Fibroblast of lung (primary cell): ENCODE results near the gene CEP43. TPM values are rescaled to one million over a fixed set of nuclear protein-coding genes. Genes with fewer than 3 reads are reported as not detected.

Experiments used
- DNase-seq, 2 donors: peaks; one replicate each; pipeline versions ENCODE4 v3.0.0 to v3.0.0-alpha.2; 2010; ENCODE audit warnings: low read depth in 2 of 2
- H2AFZ ChIP-seq: 2 replicates; pipeline ENCODE4 v1.5.1; 2012; ENCODE audit warnings: low read length, control low read depth, inconsistent platforms
- H3K27ac ChIP-seq: 2 replicates; pipeline ENCODE4 v1.5.1; 2011; ENCODE audit warnings: low read length, control low read depth; ENCODE audit not compliant: insufficient read depth
- H3K27me3 ChIP-seq: 2 replicates; pipeline ENCODE4 v1.5.1; 2011; ENCODE audit warnings: mild to moderate bottlenecking, low read length; ENCODE audit not compliant: control insufficient read depth, insufficient read depth
- H3K36me3 ChIP-seq: 2 replicates; pipeline ENCODE4 v1.5.1; 2011; ENCODE audit warnings: low read length; ENCODE audit not compliant: control insufficient read depth, insufficient read depth
- H3K4me1 ChIP-seq: 2 replicates; pipeline ENCODE4 v1.5.1; 2011; ENCODE audit warnings: low read length; ENCODE audit not compliant: control insufficient read depth, insufficient read depth; ENCODE audit errors: extremely low read depth
- H3K4me2 ChIP-seq: 2 replicates; pipeline ENCODE4 v1.5.1; 2011; ENCODE audit warnings: low read length, control low read depth; ENCODE audit not compliant: insufficient read depth; ENCODE audit errors: extremely low read depth
- H3K4me3 ChIP-seq, 4 experiments: fragments of 200-600 bp in 1 of 4; sonication (generic) in 1 of 4; replicated peaks in 1 of 4; 2 replicates each; pipeline ENCODE4 v1.5.1; 2011 to 2016; ENCODE audit warnings: low read length in 4 of 4, low read depth in 3 of 4, mild to moderate bottlenecking in 3 of 4, control low read depth in 2 of 4, inconsistent platforms in 1 of 4, mixed read lengths in 1 of 4; ENCODE audit not compliant: insufficient read depth in 1 of 4; ENCODE audit errors: control extremely low read depth in 1 of 4
- H3K79me2 ChIP-seq: 2 replicates; pipeline ENCODE4 v1.5.1; 2012; ENCODE audit warnings: mild to moderate bottlenecking, low read length, inconsistent platforms; ENCODE audit not compliant: control insufficient read depth, insufficient read depth
- H3K9ac ChIP-seq: 2 replicates; pipeline ENCODE4 v1.5.1; 2011; ENCODE audit warnings: mild to moderate bottlenecking, low read length, control low read depth; ENCODE audit not compliant: insufficient read depth
- H3K9me3 ChIP-seq: 2 replicates; pipeline ENCODE4 v1.5.1; 2012; ENCODE audit warnings: low read depth, low read length; ENCODE audit not compliant: control insufficient read depth, insufficient read depth
- H4K20me1 ChIP-seq: 2 replicates; pipeline ENCODE4 v1.5.1; 2011; ENCODE audit warnings: low read length; ENCODE audit not compliant: control insufficient read depth, insufficient read depth; ENCODE audit errors: extremely low read depth
- CTCF ChIP-seq, 2 donors: IDR thresholded peaks in 1 of 2; conservative IDR thresholded peaks in 1 of 2; 1 replicate in 1 of 2; 2 replicates in 1 of 2; pipeline ENCODE4 v1.5.1; 2011 to 2012; ENCODE audit warnings: low read length in 2 of 2, control low read depth in 1 of 2, inconsistent platforms in 1 of 2, low read depth in 1 of 2, mild to moderate bottlenecking in 1 of 2
- EZH2 ChIP-seq: IDR thresholded peaks from 2 replicates; pipeline ENCODE4 v1.5.1; 2012; ENCODE audit warnings: low read length, control low read depth, mild to moderate bottlenecking; ENCODE audit errors: missing control alignments
- polyA plus RNA-seq, 2 donors: library from polyadenylated mRNA; depleted of rRNA in 1 of 2; stranded (reverse) in 1 of 2; unstranded in 1 of 2; fragments of >200 nt; gene quantifications; 2 replicates each; pipeline ENCODE4 v1.2.1, GENCODE V29; 2011 to 2012; ENCODE audit warnings: missing spikeins in 1 of 2
- total RNA-seq: library from RNA; depleted of rRNA; stranded (reverse); fragments of >200 nt; gene quantifications from 2 replicates; pipeline ENCODE4 v1.2.1, GENCODE V29; 2014

The CEP43 gene
- total and polyA plus RNA-seq, 2 donors (not counting 1 experiment from before 2014, with no cell fraction given) = 11.2 to 18.0 TPM

GRCh38 chr6:167047554-167047953 is 48.4 kb downstream of the CEP43 start:
- no peaks in the 10 kb centered on the region for H3K79me2 ChIP-seq
- no peaks in the 10 kb centered on the region for H4K20me1 ChIP-seq
- H2AFZ ChIP-seq = no peak overlapping the region
- no peaks in the 10 kb centered on the region for H3K36me3 ChIP-seq
- no peak overlapping the region for H3K27ac ChIP-seq
- H3K4me1 ChIP-seq = no peaks in the 10 kb centered on the region
- no peaks in the 10 kb centered on the region for H3K27me3 ChIP-seq
- no peaks in the 10 kb centered on the region for H3K9me3 ChIP-seq
- H3K9ac ChIP-seq = no peak overlapping the region
- TF ChIP-seq EZH2 (no peak), CTCF (conservative IDR thresholded peaks at IDR 0.05 in 1 of 2, IDR thresholded peaks at IDR 0.05 in 1 of 2; ENCODE audit: low read depth in 1 of 2, low read length in 2 of 2) (no peak)
- no peak for DNase-seq
- H3K4me3 ChIP-seq = no peak overlapping the region
- H3K4me2 ChIP-seq = no peak overlapping the region

Other genes with a start within 250 kb of the CEP43 start
- 18.0 and 24.7 TPM in 2 replicates for gene RNASET2, start 42.8 kb upstream of the CEP43 start, total RNA-seq
- 12.9 and 13.0 TPM in 2 replicates for gene RNASET2, start 42.8 kb upstream of the CEP43 start, polyA plus RNA-seq
- not detected in 2 replicates for gene CCR6, start 123.7 kb downstream of the CEP43 start, total RNA-seq
- gene CCR6, start 123.7 kb downstream of the CEP43 start, polyA plus RNA-seq = not detected in 2 replicates
- not detected in 2 replicates for gene GPR31, start 158.6 kb downstream of the CEP43 start, total RNA-seq
- not detected in 2 replicates for gene GPR31, start 158.6 kb downstream of the CEP43 start, polyA plus RNA-seq